Transverse colon (tissue), 4 donors: Measurements from ENCODE around the gene RPS14. TPM values are rescaled to one million over a fixed set of nuclear protein-coding genes. Genes with fewer than 3 reads are reported as not detected.
"Not testable (repeated sequence)": the region's sequence is repeated elsewhere in the genome, so short reads cannot be mapped to it uniquely, and the experiment has no call there.

Experiments used
- DNase-seq: peaks from one replicate; pipeline ENCODE4 v3.0.0-alpha.2; 2019
- H3K27ac ChIP-seq, 4 donors: fragments of 200-600 bp; sonication (generic); 2 replicates each; pipeline ENCODE4 v1.5.1; 2016 to 2018; ENCODE audit warnings: inconsistent platforms in 4 of 4
- H3K27me3 ChIP-seq: fragments of 200-600 bp; sonication (generic); 2 replicates; pipeline ENCODE4 v1.5.1; 2017; ENCODE audit warnings: inconsistent platforms
- H3K36me3 ChIP-seq, 4 donors: fragments of 200-600 bp; sonication (generic); 2 replicates each; pipeline ENCODE4 v1.5.1; 2017 to 2019; ENCODE audit warnings: inconsistent platforms in 4 of 4
- H3K4me1 ChIP-seq, 4 donors: fragments of 200-600 bp; sonication (generic); 2 replicates each; pipeline ENCODE4 v1.5.1; 2017 to 2020; ENCODE audit warnings: inconsistent platforms in 4 of 4
- H3K4me3 ChIP-seq, 4 donors: fragments of 200-600 bp; sonication (generic); 1 replicate in 1 of 4; 2 replicates in 3 of 4; pipeline versions ENCODE4 v1.5.1 to v1.6.1; 2017 to 2019; ENCODE audit warnings: inconsistent platforms in 4 of 4
- H3K9me3 ChIP-seq, 2 donors: fragments of 200-600 bp; sonication (generic); 2 replicates each; pipeline ENCODE4 v1.5.1; 2017 to 2019; ENCODE audit warnings: inconsistent platforms in 2 of 2
- EP300 ChIP-seq: sonication (generic); formaldehyde crosslinking; IDR thresholded peaks from one replicate; pipeline ENCODE4 v1.6.1; 2017; ENCODE audit warnings: antibody characterized with exemption, low read depth
- POLR2A ChIP-seq: fragments of 450-650 bp; IDR thresholded peaks from one replicate; pipeline ENCODE4 v1.6.1; 2016; ENCODE audit warnings: antibody characterized with exemption, mild to moderate bottlenecking, moderate library complexity
- POLR2AphosphoS5 ChIP-seq, 3 donors: sonication (generic); formaldehyde crosslinking; IDR thresholded peaks; one replicate each; pipeline ENCODE4 v1.6.1; 2016; ENCODE audit warnings: antibody characterized with exemption in 3 of 3
- WGBS, 2 donors: methylation state at CpG; one replicate each; pipeline ENCODE4 v1.1.5; 2018; ENCODE audit warnings: low coverage in 1 of 2; 5-methylcytosine and 5-hydroxymethylcytosine counted together
- in situ Hi-C, 4 donors: fragments of 200-750 bp; cut with MboI; loops; one replicate each; pipeline versions ENCODE4 v1.15.0 to v1.15.1; 2017; ENCODE audit warnings: low sequenced_read_pairs in 3 of 4, low pct_ligation_motif_present in 1 of 4, low pct_unique_long_range_greater_than_20kb in 1 of 4
- intact Hi-C: fragments of 100-400 bp; cut with DNase I; formaldehyde crosslinking; loops from one replicate; pipeline ENCODE4 v1.15.1; 2023; ENCODE audit warnings: low total_unique reads
- total RNA-seq, 4 donors: library from RNA; depleted of rRNA; stranded (reverse); fragments of >200 nt; gene quantifications; one replicate each; pipeline ENCODE4 v1.1.0, GENCODE V29; 2016
- TF ChIP-seq, protein P1 (sequence below), 5 experiments: fragments of 200-600 bp in 3 of 5; fragments of 450-650 bp in 2 of 5; sonication (generic) in 3 of 5; IDR thresholded peaks; 1 replicate in 2 of 5; 2 replicates in 3 of 5; pipeline ENCODE4 v1.5.1; 2016 to 2017; ENCODE audit warnings: antibody characterized with exemption in 5 of 5, inconsistent platforms in 3 of 5, mild to moderate bottlenecking in 2 of 5, moderate library complexity in 1 of 5

The RPS14 gene
- total RNA-seq, 4 donors from 2014 or later = 1,179 to 2,387 (median 1,878) TPM

DNA sequence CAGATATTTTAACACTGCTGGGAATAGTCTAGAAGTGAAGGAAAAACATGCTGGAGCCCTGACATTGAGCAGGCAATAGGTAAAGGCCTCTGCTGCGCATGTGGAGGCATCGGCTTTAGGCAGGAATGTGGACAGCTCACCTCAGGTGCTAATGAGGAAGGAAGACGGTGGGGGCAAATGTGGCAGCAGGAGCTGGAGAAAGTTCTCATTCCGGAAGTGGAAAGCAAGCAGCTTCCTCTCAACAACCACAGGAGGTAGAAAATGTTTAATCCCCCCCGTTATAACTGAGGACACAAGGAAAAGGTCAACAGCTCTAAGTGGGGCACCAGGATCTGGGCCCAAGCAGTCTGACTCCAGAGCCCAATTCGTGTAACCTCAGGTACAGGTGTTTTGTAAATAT, 7.6 kb upstream of the RPS14 start:
- H3K4me3 ChIP-seq = no peak overlapping the region
- 63 to 65% methylated on average over 6 of the region's 6 CpGs for WGBS, 2 donors
- no peak overlapping the region for H3K27ac ChIP-seq
- DNase-seq = no peak
- peaks cover 0 to 17% (median 7%) of the 10 kb centered on the region in 4 donors for H3K4me1 ChIP-seq
- H3K36me3 ChIP-seq = no peaks in the 10 kb centered on the region
- no peaks in the 10 kb centered on the region for H3K27me3 ChIP-seq
- no peaks in the 10 kb centered on the region for H3K9me3 ChIP-seq
- in situ Hi-C loops (loop anchor here (10.0 to 25.0 kb wide), 3 partner anchors 78 to 205 kb away; partner anchors contain the start of gene MYOZ3 (in 3 of the 4)), intact Hi-C loops (loop anchor here (5.0 to 10.0 kb wide), 3 partner anchors 65 to 198 kb away; no protein-coding TSS in a partner anchor)
- TF ChIP-seq, protein P1, sequence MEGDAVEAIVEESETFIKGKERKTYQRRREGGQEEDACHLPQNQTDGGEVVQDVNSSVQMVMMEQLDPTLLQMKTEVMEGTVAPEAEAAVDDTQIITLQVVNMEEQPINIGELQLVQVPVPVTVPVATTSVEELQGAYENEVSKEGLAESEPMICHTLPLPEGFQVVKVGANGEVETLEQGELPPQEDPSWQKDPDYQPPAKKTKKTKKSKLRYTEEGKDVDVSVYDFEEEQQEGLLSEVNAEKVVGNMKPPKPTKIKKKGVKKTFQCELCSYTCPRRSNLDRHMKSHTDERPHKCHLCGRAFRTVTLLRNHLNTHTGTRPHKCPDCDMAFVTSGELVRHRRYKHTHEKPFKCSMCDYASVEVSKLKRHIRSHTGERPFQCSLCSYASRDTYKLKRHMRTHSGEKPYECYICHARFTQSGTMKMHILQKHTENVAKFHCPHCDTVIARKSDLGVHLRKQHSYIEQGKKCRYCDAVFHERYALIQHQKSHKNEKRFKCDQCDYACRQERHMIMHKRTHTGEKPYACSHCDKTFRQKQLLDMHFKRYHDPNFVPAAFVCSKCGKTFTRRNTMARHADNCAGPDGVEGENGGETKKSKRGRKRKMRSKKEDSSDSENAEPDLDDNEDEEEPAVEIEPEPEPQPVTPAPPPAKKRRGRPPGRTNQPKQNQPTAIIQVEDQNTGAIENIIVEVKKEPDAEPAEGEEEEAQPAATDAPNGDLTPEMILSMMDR (IDR thresholded peaks at IDR 0.05) = no peak
- TF ChIP-seq POLR2AphosphoS5 (IDR thresholded peaks at IDR 0.05) (no peak), POLR2A (no peak), EP300 (no peak)

DNA sequence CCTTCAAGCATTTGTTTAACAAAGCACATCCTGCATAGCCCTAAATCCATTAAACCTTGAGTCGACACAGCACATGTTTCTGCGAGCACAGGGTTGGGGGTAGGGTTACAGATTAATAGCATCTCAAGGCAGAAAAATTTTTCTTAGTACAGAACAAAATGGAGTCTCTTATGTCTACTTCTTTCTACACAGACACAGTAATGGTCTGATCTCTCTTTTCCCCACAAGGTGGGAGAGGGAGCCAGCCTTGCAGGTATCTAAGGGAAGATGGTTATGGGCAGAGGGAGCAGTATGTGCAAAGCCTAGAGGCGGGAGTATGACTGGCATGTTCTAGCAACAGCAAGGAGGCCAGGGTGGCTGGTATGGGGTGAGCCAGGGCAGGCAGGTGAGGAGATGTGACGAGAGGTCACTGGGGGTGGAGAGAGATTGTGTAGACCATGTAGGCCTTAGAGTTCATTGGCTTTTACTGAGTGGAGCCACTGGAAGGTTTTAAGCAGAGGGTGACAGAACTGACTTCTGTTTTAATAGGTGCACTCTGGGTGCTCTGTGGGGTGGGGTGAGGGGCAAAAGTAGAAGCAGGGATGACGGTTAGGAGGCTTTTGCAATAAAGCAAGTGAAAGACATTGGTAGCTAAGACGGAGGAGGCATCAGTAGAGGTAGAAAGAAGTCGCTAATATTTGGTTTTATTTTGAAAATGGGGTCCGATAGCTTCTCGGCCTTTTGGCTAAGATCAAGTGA, 5.1 kb upstream of the RPS14 start:
- H3K27ac ChIP-seq = no peak overlapping the region
- no peaks in the 10 kb centered on the region for H3K27me3 ChIP-seq
- no peak for TF ChIP-seq EP300
- no peak for TF ChIP-seq POLR2A
- TF ChIP-seq, protein P1 (IDR thresholded peaks at IDR 0.05) = no peak
- TF ChIP-seq POLR2AphosphoS5 (IDR thresholded peaks at IDR 0.05) = no peak
- no peaks in the 10 kb centered on the region for H3K9me3 ChIP-seq
- intact Hi-C loops = loop anchor here (5.0 to 10.0 kb wide), 3 partner anchors 68 to 200 kb away; no protein-coding TSS in a partner anchor
- in situ Hi-C loops = loop anchor here (10.0 to 25.0 kb wide), 3 partner anchors 80 to 208 kb away; partner anchors contain the start of gene MYOZ3 (in 3 of the 4)
- peaks cover 0 to 15% (median 7%) of the 10 kb centered on the region in 4 donors for H3K4me1 ChIP-seq
- H3K4me3 ChIP-seq = no peak overlapping the region
- no peaks in the 10 kb centered on the region for H3K36me3 ChIP-seq
- no peak for DNase-seq
- WGBS, 2 donors = 68 to 79% methylated on average over 4 to 9 of the region's 9 CpGs

- H3K36me3 ChIP-seq, H3K27me3 ChIP-seq, H3K27ac ChIP-seq, H3K9me3 ChIP-seq, H3K4me3 ChIP-seq, DNase-seq: not testable (repeated sequence)
- peaks cover 0 to 10% (median 5%) of the 10 kb centered on the region in 4 donors for H3K4me1 ChIP-seq
- WGBS, 2 donors = 70 to 73% methylated on average over 2 to 8 of the region's 8 CpGs
- in situ Hi-C loops = loop anchor here (10.0 to 25.0 kb wide), 3 partner anchors 81 to 208 kb away; partner anchors contain the start of gene MYOZ3 (in 3 of the 4)
- intact Hi-C loops = loop anchor here (10.0 kb wide), 1 partner anchor 201 kb away; no protein-coding TSS in a partner anchor
These were observed 4.5 kb upstream of the RPS14 start for GRCh38 chr5:150454027-150454426.

- no peak for DNase-seq
- no peaks in the 10 kb centered on the region for H3K9me3 ChIP-seq
- peaks cover 8 to 14% (median 10%) of the 10 kb centered on the region in 4 donors for H3K4me1 ChIP-seq
- TF ChIP-seq POLR2AphosphoS5 (IDR thresholded peaks at IDR 0.05) = no peak
- no peak for TF ChIP-seq POLR2A
- TF ChIP-seq, protein P1 (IDR thresholded peaks at IDR 0.05) = no peak
- no peak for TF ChIP-seq EP300
- H3K27me3 ChIP-seq = no peaks in the 10 kb centered on the region
- H3K27ac ChIP-seq = no peak overlapping the region
- intact Hi-C loops = loop anchor here (10.0 kb wide), 1 partner anchor 202 kb away; no protein-coding TSS in a partner anchor
- H3K4me3 ChIP-seq = no peak overlapping the region
- 93% methylated on average over 4 of the region's 4 CpGs; no CpG with 5 or more reads in 1 of the 2 donors for WGBS, 2 donors
- in situ Hi-C loops = loop anchor here (10.0 to 25.0 kb wide), 3 partner anchors 82 to 209 kb away; partner anchors contain the start of gene MYOZ3 (in 3 of the 4)
- no peaks in the 10 kb centered on the region for H3K36me3 ChIP-seq
These were observed 3.4 kb upstream of the RPS14 start for GRCh38 chr5:150452914-150453313.
